Upper lobe of left lung (tissue), 4 donors: ENCODE results near the gene BRAF.
"Not testable (repeated sequence)": the region's sequence is repeated elsewhere in the genome, so short reads cannot be mapped to it uniquely, and the experiment has no call there.

Experiments
- CTCF ChIP-seq, 6 experiments: fragments of 450-650 bp in 4 of 6; fragments of 200-600 bp in 2 of 6; sonication (generic) in 2 of 6; IDR thresholded peaks; one replicate each; pipeline ENCODE4 v1.5.1; 2016 to 2019; ENCODE audit warnings: antibody characterized with exemption in 6 of 6
- EP300 ChIP-seq, 4 donors: sonication (generic); formaldehyde crosslinking; IDR thresholded peaks; one replicate each; pipeline ENCODE4 v1.5.1; 2017; ENCODE audit warnings: antibody characterized with exemption in 4 of 4, control low read depth in 2 of 4
- POLR2A ChIP-seq, 4 donors: fragments of 450-650 bp; IDR thresholded peaks; one replicate each; pipeline ENCODE4 v1.5.1; 2016 to 2017; ENCODE audit warnings: antibody characterized with exemption in 4 of 4, mild to moderate bottlenecking in 2 of 4

- not testable (repeated sequence) for TF ChIP-seq POLR2A, CTCF, EP300 (IDR thresholded peaks at IDR 0.05)
Measured at GRCh38 chr7:140708764-140709163, 216.0 kb downstream of the BRAF start.
